Endothelial cell (in vitro differentiated cells): Measurements from ENCODE around the gene LEKR1. TPM values are rescaled to one million over a fixed set of nuclear protein-coding genes. Genes with fewer than 3 reads are reported as not detected.

Experiments
- DNase-seq: peaks from one replicate; pipeline ENCODE4 v3.0.0; 2021; ENCODE audit warnings: low spot score
- H3K27ac Mint-ChIP-seq: one replicate; pipeline ENCODE4 v1.8.0; 2021; ENCODE audit warnings: mixed read lengths, inconsistent platforms; ENCODE audit not compliant: unreplicated experiment
- H3K27me3 Mint-ChIP-seq: one replicate; pipeline ENCODE4 v1.8.0; 2021; ENCODE audit warnings: mild to moderate bottlenecking, moderate library complexity, mixed read lengths, inconsistent platforms; ENCODE audit not compliant: unreplicated experiment
- H3K36me3 Mint-ChIP-seq: one replicate; pipeline ENCODE4 v1.8.0; 2021; ENCODE audit warnings: mild to moderate bottlenecking, low read depth, mixed read lengths, inconsistent platforms; ENCODE audit not compliant: unreplicated experiment
- H3K4me1 Mint-ChIP-seq: one replicate; pipeline ENCODE4 v1.8.0; 2021; ENCODE audit warnings: mild to moderate bottlenecking, mixed read lengths, inconsistent platforms; ENCODE audit not compliant: unreplicated experiment
- H3K4me3 Mint-ChIP-seq: one replicate; pipeline ENCODE4 v1.8.0; 2021; ENCODE audit warnings: mild to moderate bottlenecking, mixed read lengths, inconsistent platforms; ENCODE audit not compliant: unreplicated experiment
- H3K9me3 Mint-ChIP-seq: one replicate; pipeline ENCODE4 v1.8.0; 2021; ENCODE audit warnings: mixed read lengths, inconsistent platforms; ENCODE audit not compliant: unreplicated experiment
- CTCF ChIP-seq: fragments of 200-600 bp; sonication (generic); IDR thresholded peaks from one replicate; pipeline ENCODE4 v1.5.0; 2021; ENCODE audit warnings: antibody characterized with exemption; ENCODE audit not compliant: unreplicated experiment
- total RNA-seq: library from RNA; stranded (reverse); fragmentation: NEBNext Ultra II Directional; extraction: Animal tissue kit (Norgen Biotek cat#: 25700); gene quantifications from one replicate; pipeline ENCODE4 v1.2.1, GENCODE V29; 2021; ENCODE audit not compliant: unreplicated experiment

The LEKR1 gene
- total RNA-seq, 1 donor from 2014 or later, result 0.18 TPM

- H3K4me3 Mint-ChIP-seq, result no peak overlapping the region
- DNase-seq, result no peak
- no peaks in the 10 kb centered on the region for H3K9me3 Mint-ChIP-seq
- H3K27me3 Mint-ChIP-seq, result no peaks in the 10 kb centered on the region
- H3K27ac Mint-ChIP-seq, result no peak overlapping the region
- no peaks in the 10 kb centered on the region for H3K36me3 Mint-ChIP-seq
- H3K4me1 Mint-ChIP-seq, result no peaks in the 10 kb centered on the region
- TF ChIP-seq CTCF, result no peak
These were observed 11.9 kb downstream of the LEKR1 start for GRCh38 chr3:156838035-156838434.

- no peak for DNase-seq
- Mint-ChIP-seq H3K27ac (no peak overlapping the region), H3K36me3 (no peaks in the 10 kb centered on the region), H3K9me3 (no peaks in the 10 kb centered on the region), H3K27me3 (no peaks in the 10 kb centered on the region), H3K4me1 (no peaks in the 10 kb centered on the region), H3K4me3 (no peak overlapping the region)
- no peak for TF ChIP-seq CTCF
These were observed 14.9 kb downstream of the LEKR1 start for GRCh38 chr3:156840826-156841689.

- Mint-ChIP-seq H3K27ac (no peak overlapping the region), H3K4me3 (no peak overlapping the region), H3K36me3 (no peaks in the 10 kb centered on the region), H3K27me3 (no peaks in the 10 kb centered on the region), H3K4me1 (no peaks in the 10 kb centered on the region), H3K9me3 (no peaks in the 10 kb centered on the region)
- TF ChIP-seq CTCF, result no peak
- no peak for DNase-seq
These were observed 17.1 kb downstream of the LEKR1 start for GRCh38 chr3:156843071-156843808.

DNA sequence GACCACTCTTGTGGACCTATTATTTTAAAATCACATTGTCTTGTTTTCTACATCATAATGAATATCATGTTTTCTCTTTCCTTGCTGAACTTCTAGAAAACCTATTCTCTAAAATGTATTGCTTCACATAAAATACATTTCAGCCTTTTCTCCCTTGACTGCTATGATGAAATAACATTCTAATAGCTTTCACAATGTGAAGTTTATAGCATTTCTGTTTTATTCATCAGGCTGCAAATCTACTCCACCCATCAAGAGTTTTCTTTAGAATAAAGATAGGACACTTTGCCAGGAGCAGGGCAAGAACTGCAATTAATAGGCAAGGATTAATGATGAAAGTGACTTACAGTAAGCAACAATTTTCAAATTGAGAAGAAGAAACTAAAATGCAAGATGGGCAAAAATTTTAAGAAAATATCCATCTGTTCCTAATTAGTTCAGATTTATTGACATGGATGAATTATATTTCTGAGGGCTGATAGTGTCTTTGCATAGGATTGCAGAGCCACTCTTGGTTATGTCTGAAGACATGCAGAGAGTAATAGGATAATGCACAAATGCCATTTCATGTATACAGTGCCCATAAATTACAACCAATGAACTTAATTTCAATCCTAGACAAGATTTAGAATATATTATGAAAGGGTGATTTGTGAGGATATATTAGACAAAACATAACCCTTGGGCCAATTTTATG lies 21.7 kb downstream of the LEKR1 start:
- no peak overlapping the region for H3K27ac Mint-ChIP-seq
- no peak for DNase-seq
- no peaks in the 10 kb centered on the region for H3K9me3 Mint-ChIP-seq
- H3K4me3 Mint-ChIP-seq, result no peak overlapping the region
- no peak for TF ChIP-seq CTCF
- no peaks in the 10 kb centered on the region for H3K4me1 Mint-ChIP-seq
- no peaks in the 10 kb centered on the region for H3K36me3 Mint-ChIP-seq
- no peaks in the 10 kb centered on the region for H3K27me3 Mint-ChIP-seq
